ENCODE measurements around the gene OSER1. TPM values are rescaled to one million over a fixed set of nuclear protein-coding genes. Genes with fewer than 3 reads are reported as not detected.
"Not testable (repeated sequence)": the region's sequence is repeated elsewhere in the genome, so short reads cannot be mapped to it uniquely, and the experiment has no call there.

Gene OSER1
- total RNA-seq, 1 donor from 2014 or later = 29.9 TPM

- DNase-seq (ENCODE audit: low spot score) = no peak
Measured at GRCh38 chr20:44204156-44204831, 6.3 kb downstream of the OSER1 start.

GRCh38 chr20:44203161-44203560, 7.4 kb downstream of the OSER1 start:
- no peak for DNase-seq (ENCODE audit: low spot score)

- DNase-seq (ENCODE audit: low spot score) = no peak
Measured at GRCh38 chr20:44200983-44201382, 9.6 kb downstream of the OSER1 start.

GRCh38 chr20:44200371-44200770, 10.2 kb downstream of the OSER1 start:
- DNase-seq (ENCODE audit: low spot score) = no peak

GRCh38 chr20:44199877-44200276, 10.7 kb downstream of the OSER1 start:
- no peak for DNase-seq (ENCODE audit: low spot score)

GRCh38 chr20:44198872-44199271, 11.7 kb downstream of the OSER1 start:
- no peak for DNase-seq (ENCODE audit: low spot score)

- no peak for DNase-seq (ENCODE audit: low spot score)
Measured at GRCh38 chr20:44196271-44196670, 14.3 kb downstream of the OSER1 start.

GRCh38 chr20:44195605-44196004, 15.0 kb downstream of the OSER1 start:
- no peak for DNase-seq (ENCODE audit: low spot score)

GRCh38 chr20:44193801-44194200, 16.8 kb downstream of the OSER1 start:
- DNase-seq (ENCODE audit: low spot score) = no peak

GRCh38 chr20:44191640-44192039, 18.9 kb downstream of the OSER1 start:
- DNase-seq (ENCODE audit: low spot score) = not testable (repeated sequence)

GRCh38 chr20:44190197-44190852, 20.2 kb downstream of the OSER1 start:
- not testable (repeated sequence) for DNase-seq (ENCODE audit: low spot score)

- DNase-seq (ENCODE audit: low spot score) = no peak
Measured at GRCh38 chr20:44188752-44189151, 21.8 kb downstream of the OSER1 start.

GRCh38 chr20:44187772-44188709, 22.5 kb downstream of the OSER1 start:
- DNase-seq (ENCODE audit: low spot score) = no peak

GRCh38 chr20:44187054-44187771, 23.4 kb downstream of the OSER1 start, which contains the start of gene JPH2:
Gene JPH2 (minus strand): TSS chr20:44187188. CDS start chr20:44186705, 483 bp downstream.
- DNase-seq (ENCODE audit: low spot score) = no peak

GRCh38 chr20:44186674-44187053, 23.9 kb downstream of the OSER1 start:
- DNase-seq (ENCODE audit: low spot score) = no peak

- no peak for DNase-seq (ENCODE audit: low spot score)
Measured at GRCh38 chr20:44186201-44186600, 24.4 kb downstream of the OSER1 start.

- DNase-seq (ENCODE audit: low spot score) = no peak
Measured at GRCh38 chr20:44185574-44185973, 25.0 kb downstream of the OSER1 start.

- DNase-seq (ENCODE audit: low spot score) = no peak
Measured at GRCh38 chr20:44183282-44183681, 27.3 kb downstream of the OSER1 start.

GRCh38 chr20:44182863-44183262, 27.7 kb downstream of the OSER1 start:
- no peak for DNase-seq (ENCODE audit: low spot score)

GRCh38 chr20:44182135-44182765, 28.3 kb downstream of the OSER1 start:
- DNase-seq (ENCODE audit: low spot score) = no peak

- DNase-seq (ENCODE audit: low spot score) = no peak
Measured at GRCh38 chr20:44181611-44182010, 29.0 kb downstream of the OSER1 start.
